DMS53 treated with DMSO at 0.1 percent for 48 hours (cell line): ENCODE data around the gene UNC50.

Experiments used
- DNase-seq: peaks from one replicate; lab custom pipeline; 2025; ENCODE audit not compliant: unreplicated experiment; lab: John Stamatoyannopoulos, UW

The UNC50 gene

GRCh38 chr2:98608116-98608961 is at the start of gene UNC50, which contains the start of gene COA5:
Gene UNC50 (plus strand): TSS chr2:98608589. CDS start chr2:98609760, 1,171 bp downstream.
Gene COA5 (minus strand): TSS chr2:98608512. CDS start chr2:98608405, 107 bp downstream.
- peak; percentile 90 for DNase-seq

DNA sequence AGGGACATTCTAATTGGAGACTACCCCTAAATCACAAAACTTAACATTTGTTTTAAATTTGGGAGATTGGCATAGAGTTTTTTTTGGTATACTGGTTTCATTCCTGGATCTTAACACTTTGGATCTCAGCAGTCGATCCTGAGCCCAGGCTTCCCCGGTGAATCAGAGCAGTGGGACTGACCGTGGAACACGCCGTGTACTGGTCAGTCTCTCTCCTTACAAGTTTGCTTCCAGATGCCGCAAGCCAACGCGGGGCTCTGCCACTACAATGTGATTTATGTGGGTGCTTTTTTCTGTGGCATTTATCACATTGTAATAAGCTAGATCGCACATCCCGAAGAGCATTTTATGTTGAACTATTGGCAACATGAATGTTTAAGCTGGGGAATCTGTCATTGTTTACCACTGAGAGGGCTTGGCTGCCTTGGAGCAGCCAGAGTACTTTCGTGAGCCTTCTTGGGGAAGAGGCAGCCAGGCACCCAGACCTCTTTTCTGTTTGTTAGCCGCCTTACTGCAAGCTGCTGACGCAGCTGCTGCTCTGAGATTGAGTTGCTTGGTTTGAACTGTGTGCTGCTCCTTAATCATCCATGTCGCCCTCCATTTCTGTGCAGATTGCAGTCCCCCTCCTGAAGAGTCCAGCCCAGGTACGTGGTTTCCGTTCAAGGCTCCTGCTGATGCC is 49.4 kb upstream of the UNC50 start:
- DNase-seq = no peak

DNA sequence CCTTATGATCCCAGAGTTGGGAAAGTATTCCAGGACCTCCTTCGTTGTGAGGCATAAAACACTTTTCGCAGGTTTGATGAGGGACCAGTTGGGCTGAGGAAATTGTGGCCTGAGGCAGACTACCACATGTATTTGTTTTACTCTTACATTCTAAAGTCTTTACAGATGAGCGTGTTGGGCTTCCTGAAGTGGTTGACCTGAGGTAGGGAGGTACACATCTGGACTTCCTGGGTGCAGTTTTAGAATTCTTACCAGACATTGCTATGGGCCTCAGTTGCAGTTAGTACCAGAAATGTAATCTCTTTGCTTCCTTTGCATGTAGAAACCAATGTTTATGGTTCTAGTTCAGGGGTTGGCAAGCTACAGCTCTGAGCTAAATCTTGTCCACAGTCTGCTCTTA is 48.8 kb upstream of the UNC50 start:
- no peak for DNase-seq

- DNase-seq = no peak
These were observed 48.1 kb upstream of the UNC50 start for GRCh38 chr2:98560256-98560771.

GRCh38 chr2:98561018-98561417 is 47.4 kb upstream of the UNC50 start:
- DNase-seq = no peak

- no peak for DNase-seq
These were observed 46.3 kb upstream of the UNC50 start for GRCh38 chr2:98561902-98562695.

DNA sequence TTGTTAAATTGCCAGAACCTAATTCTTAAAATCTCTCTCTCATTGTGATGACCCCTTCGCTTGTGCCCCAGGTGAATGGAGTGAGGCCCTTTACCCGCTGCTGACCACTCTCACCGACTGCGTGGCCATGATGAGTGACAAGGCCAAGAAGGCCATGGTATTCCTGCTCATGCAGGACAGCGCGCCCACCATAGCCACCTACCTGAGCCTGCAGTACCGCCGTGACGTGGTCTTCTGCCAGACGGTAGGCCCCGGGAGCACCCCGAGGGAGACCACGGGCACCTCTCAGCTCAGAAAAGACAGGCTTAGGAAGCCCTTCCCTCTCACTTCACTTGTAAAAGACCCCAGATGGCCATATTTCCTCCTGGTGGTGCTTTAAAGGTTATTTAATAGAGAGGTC is 45.0 kb upstream of the UNC50 start:
- DNase-seq = no peak

DNA sequence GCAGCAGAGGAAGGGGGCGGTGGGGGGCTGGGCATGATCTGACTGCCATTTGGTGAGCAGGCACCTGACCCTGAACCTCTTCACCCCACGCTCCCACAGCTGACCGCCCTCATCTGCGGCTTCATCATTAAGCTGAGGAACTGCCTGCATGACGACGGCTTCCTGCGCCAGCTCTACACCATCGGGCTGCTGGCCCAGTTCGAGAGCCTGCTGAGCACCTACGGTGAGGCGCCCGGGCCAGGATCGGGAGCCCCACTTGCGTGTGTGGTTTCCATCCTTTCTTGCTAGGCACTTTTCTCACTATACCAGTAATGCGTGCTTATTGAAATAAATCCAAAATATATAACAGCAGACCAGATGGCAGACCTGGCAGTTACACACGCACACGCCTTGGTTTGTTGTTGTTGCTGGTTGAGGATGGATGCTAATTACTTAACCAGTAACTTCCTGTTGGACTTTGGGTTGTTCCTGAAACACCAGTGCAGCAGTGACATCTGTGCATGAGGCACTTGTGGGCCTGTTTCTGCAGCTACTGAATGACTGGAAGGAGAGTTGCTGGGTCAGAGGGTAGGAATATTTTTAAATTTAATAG is 43.8 kb upstream of the UNC50 start:
- DNase-seq = no peak

GRCh38 chr2:98565286-98565860 is 43.0 kb upstream of the UNC50 start:
- DNase-seq = no peak

DNA sequence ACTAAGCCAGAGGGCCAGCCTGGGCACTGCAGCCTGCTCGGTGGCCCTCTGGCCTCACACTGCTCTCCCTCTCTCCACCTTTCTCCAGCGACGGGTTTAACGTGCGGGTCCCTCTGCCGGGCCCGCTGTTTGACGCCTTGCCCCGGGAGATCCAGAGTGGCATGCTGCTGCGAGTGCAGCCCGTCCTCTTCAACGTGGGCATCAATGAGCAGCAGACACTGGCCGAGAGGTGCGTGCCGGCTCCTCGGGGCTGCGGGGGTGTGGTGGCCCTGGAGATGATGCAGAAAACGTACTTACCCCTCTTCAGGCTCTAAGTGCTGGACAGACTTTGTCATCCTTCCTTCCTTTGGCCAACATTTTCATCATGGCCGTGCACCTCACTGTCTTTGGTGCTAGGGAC is 42.4 kb upstream of the UNC50 start:
- no peak for DNase-seq

DNA sequence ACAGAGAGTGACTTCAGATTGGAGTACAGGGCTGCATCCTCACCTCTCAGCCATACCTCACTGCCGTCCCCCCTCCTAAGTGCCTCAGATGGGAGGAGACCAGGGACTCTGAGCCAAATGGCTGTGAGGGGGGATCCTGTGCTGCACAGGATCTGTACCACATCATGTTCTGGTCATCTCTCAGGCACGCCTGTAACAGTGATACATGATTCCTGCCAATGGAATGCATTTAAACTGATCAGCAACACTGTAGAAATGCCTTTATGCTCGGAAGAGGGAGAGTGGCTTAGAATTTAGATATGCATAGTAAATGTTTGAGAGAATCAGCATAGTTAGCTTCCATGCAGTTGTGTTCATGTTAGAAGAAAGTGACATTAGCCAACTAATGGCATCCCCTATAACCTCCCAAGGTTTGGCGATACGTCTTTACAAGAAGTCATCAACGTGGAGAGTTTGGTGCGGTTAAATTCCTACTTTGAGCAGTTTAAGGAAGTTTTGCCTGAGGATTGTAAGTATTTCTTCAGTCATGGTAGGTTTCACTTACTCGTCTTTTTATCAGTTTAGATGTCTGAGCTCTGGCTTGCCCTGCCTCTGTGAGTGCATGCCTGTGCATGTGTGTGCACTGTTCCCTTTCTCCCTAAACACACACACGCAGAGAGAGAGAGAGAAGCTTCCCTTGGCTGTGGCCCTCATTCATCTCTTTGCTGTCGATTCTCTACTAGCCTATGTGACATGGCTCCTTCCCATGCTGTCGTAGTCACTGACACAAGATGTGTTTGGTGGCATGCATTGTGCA is 40.0 kb upstream of the UNC50 start:
- no peak for DNase-seq

DNA sequence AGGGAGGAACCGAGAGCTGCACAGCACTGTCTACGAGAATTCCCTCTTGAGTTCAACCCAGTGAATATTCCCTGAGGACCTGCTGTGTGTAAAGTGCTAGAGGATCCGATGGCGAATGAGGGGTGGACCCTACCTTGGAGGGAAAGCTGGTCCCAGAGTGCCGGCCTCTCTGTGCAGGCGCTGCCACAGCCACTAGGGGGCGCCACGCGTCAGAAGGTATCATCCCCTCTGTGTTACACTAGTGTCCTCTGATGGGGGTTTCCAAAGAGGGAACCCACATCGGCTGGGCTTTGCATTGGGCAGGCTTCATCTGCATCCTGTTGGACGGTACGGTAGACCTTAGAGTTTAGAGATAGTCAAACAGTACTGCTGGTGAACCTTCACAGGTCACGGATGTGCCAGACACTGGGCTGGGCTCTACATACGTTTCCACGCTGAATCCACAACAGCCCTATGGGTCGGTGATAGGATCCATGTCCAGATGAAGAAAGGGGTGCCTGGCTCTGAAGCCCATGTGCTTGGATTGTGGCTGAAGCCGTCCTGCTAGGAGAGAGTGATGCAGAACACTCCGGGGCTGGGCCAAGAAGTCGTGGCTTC is 39.1 kb upstream of the UNC50 start:
- peak; percentile 35 for DNase-seq

DNA sequence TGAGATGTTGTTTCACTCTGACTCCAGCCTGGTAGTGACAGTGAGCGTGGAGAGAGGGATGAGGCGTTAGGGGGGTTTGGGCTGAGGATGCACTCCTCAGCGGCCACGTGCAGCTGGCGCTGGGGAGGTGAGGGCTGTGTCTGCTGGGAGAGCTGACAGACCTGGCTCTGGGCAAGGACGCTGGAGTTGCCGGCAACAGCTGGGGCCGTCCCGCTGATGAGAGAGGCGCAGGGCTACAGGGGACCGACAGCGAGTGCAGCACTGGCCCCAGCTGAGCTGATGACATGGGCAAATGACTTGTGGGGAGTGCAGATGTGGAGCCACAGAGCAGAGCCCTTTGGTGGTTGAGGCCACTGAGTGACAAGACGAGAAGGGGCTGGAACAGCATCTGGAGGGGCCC is 38.5 kb upstream of the UNC50 start:
- no peak for DNase-seq

DNA sequence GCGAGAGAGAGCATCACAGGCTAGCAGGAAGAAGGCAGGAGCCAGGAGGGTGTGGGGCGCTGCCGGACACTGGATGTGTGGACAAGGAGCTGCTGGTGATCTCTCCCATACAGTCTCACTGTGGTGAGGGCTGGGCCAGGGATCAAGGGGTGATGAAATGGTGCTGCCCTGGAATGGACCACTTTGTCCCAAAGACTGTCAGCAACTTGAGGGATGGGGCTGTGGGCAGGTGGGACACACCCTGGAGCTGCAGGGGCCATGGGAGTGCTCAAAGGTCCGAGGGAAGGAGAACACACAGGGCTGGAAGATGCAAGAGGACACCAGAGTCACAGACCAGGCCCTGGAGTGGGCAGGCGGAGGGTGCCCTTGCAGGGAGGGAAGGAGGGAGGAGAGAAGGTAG is 38.0 kb upstream of the UNC50 start:
- no peak for DNase-seq

DNA sequence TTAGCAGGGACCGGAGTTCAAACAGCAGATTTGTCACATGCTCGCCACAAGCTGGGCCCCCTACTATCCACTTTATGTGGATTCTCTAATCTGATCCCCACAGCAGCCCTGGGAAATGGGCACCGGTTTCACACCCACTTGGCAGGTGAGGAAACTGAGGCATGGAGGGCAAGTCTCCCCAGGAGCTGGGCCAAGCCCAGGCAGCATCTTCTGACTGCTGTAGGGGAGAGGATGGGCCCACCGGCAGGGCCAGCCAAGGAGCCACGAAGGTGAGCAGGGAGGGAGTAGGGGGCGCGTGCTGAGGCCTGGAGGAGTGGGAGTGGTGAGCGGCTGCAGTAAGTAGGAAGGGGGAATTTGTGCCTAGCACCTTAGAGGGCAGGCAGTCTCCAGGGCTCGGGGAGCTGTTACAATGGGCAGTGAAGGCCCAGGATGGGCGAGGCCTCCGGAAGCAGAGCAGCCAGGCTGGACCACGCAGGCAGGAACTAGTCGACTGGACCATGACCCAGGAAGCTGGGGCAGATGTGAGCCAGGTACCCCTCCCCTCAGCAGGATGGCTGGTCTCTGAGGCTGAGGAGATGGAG is 37.2 kb upstream of the UNC50 start:
- no peak for DNase-seq

- no peak for DNase-seq
These were observed 36.6 kb upstream of the UNC50 start for GRCh38 chr2:98571796-98572195.

- no peak for DNase-seq
These were observed 36.2 kb upstream of the UNC50 start for GRCh38 chr2:98572211-98572610.

DNA sequence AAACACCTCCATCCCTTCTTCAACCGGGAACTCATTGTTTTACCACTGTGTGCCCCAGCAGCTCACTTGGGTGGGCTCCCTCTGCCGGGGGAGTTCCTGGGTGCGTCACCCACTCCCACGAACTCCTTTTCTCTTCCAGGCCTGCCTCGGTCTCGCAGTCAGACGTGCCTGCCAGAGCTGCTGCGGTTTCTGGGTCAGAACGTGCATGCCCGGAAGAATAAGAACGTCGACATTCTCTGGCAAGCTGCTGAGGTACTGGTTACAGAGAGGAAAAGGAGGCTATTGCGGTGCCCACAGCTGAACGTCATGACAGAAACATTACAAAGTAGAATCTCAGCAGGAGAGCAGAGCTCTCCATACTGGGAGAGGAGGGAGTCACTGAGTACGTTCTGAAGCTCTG is 35.7 kb upstream of the UNC50 start:
- no peak for DNase-seq

GRCh38 chr2:98573426-98573825 is 35.0 kb upstream of the UNC50 start:
- DNase-seq = no peak
